ENCODE results near the gene KIF24.

DNA sequence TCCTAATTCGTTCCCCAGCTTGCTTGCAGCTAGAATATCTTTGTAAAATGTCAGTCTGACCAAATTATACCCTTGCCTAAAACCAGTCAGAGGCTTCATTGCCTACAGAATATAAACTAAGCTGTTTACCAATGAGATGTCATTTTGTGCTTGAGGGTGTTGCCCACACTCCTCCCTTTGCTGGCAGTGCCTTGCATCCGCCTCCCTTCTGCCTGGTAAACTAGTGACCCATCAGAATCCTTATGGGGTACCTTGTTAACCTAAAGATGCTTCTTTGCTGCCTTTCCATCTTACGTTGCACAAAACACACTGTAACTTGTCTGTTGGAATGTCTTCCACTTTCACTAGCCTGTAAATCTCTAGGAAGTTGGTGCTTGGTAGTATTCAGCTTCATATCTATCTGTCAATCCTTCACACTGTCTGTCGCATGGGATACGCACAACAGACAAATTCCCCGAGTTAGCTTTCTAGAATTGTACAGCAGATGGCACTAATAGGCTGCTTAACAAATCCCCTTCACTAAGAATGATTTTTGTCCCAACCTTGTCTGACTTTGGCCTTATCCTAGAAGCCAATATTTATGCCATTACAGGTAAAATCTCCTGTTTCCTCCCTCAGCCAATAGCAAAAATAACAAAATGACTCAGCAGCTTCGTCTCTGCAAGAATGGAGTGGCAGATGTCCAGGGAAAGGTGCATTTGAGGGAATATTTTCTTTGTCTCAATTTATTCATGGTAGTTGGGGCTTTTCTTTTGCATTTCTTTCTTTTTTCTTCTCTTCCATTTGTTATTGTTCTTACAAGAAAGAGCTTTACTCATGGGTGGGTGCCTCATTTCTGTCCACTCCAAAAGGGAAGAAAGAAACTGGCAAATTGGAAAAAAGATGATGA, 3.3 kb upstream of the KIF24 start:
- no peak for TF ChIP-seq CTCF (IDR thresholded peaks at IDR 0.05)
- no peak for TF ChIP-seq POLR2A (IDR thresholded peaks at IDR 0.05)
